Right ventricle myocardium superior (tissue), 1 donor: ENCODE results near the gene FCGR1A. TPM values are rescaled to one million over a fixed set of nuclear protein-coding genes. Genes with fewer than 3 reads are reported as not detected.
"Not testable (repeated sequence)": the region's sequence is repeated elsewhere in the genome, so short reads cannot be mapped to it uniquely, and the experiment has no call there.

Experiments used
- ATAC-seq: fragments of 200-7000 bp; cut with Tn5 transposase; one replicate; pipeline ENCODE4 v1.9.1; 2020; ENCODE audit warnings: mild to moderate bottlenecking; ENCODE audit not compliant: poor library complexity
- DNase-seq: peaks from one replicate; pipeline ENCODE4 v3.0.0-alpha.2; 2020
- intact Hi-C: fragments of 100-400 bp; cut with DNase I; formaldehyde crosslinking; loops from one replicate; pipeline ENCODE4 v1.11.2; 2022
- long read RNA-seq: library from polyadenylated mRNA; unstranded; transcript quantifications from one replicate; pipeline ENCODE4 v2.0.0, GENCODE V29; 2021
- total RNA-seq: library from RNA; stranded (reverse); fragmentation: NEBNext Ultra II Directional; extraction: Animal tissue kit (Norgen Biotek cat#: 25700); gene quantifications from one replicate; pipeline ENCODE4 v1.2.1, GENCODE V29; 2021
- donor health status: DM: no; HTN: yes; CAD: no; lungs with severe emphysema.

FCGR1A gene
- total RNA-seq = 0.46 TPM
- long read RNA-seq = 0 reads

DNA sequence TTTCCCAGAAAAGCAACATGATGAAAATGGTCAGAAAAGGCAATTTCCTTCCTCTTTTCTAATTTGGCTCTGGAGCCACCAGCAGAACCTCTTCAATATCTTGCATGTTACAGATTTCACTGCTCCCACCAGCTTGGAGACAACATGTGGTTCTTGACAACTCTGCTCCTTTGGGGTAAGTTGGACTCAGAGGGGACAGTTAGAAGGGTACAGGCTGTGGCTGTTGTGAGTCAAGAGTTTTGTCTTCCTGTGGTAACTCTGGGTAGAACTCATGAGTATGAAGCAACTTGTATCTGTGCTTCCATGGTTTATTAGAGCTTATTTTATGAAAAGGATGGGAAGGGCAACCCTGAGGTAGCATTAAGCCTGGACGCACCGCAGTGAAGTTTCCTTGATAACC lies at the start of gene FCGR1A:
Gene FCGR1A, plus strand, starts transcription at position 95 of the 400 bp plus-strand sequence. Its CDS starts 50 bp downstream, at position 145.
- DNase-seq, intact Hi-C loops, ATAC-seq: not testable (repeated sequence)

DNA sequence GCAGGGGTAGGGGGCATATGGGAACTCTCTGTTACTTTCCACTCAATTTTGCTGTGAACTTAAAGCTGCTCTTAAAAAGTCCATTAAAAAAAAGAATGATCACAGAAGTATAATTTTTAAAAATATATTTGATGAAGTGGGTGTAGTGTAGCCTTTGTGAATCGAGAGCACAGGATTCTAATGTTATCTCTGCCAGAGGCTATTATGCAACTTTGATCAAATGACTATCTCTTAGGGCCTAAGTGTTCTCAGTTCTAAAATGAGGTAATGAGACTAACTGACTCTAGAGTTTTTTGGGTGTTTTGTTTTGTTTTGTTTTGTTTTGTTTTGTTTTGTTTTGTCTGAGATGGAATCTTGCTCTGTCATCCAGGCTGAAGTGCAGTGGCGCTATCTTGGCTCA lies 49.7 kb upstream of the FCGR1A start:
- intact Hi-C loops, DNase-seq, ATAC-seq: not testable (repeated sequence)

DNA sequence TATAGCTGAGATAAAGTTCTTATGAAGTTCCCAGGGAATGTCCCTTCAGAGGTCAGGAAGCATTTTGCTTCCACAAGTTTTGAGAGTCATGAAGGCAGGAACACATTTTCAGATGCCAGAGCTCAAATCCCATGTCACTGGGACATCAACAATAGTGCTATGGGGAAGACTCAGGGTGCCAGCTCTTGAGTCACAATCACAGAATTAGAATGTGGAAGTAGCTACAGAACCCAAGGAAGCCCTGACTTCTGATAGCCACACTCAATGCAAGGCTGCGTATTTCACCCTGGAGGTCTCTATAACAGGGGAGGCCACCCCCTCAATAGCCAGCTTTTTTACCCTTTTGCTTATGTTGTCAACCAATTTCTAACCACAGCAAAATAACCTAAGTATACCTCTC lies 47.8 kb upstream of the FCGR1A start:
- intact Hi-C loops, DNase-seq: not testable (repeated sequence)
- peak; percentile 29 for ATAC-seq

DNA sequence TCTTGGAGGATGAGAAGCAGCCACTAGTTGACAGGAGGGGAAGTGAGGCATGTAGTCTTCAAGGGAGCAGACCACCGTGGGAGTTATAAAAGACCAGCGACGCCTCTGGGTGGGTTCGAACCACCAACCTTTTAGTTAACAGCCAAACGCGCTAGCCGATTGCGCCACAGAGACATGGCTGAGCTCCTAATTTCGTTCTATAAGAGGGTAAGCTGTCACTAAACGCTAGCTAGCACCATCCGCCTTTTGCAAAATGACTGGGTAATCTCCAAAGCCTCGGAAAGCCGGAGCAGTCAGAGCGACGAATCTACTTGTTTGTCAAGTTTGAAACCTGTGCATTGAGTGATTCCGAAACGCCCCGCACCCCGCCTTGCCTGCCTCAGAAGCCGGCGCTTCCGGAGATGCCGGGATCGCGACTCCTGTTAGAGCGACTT lies 42.3 kb upstream of the FCGR1A start:
- intact Hi-C loops, ATAC-seq: not testable (repeated sequence)
- peak; percentile 38 for DNase-seq

DNA sequence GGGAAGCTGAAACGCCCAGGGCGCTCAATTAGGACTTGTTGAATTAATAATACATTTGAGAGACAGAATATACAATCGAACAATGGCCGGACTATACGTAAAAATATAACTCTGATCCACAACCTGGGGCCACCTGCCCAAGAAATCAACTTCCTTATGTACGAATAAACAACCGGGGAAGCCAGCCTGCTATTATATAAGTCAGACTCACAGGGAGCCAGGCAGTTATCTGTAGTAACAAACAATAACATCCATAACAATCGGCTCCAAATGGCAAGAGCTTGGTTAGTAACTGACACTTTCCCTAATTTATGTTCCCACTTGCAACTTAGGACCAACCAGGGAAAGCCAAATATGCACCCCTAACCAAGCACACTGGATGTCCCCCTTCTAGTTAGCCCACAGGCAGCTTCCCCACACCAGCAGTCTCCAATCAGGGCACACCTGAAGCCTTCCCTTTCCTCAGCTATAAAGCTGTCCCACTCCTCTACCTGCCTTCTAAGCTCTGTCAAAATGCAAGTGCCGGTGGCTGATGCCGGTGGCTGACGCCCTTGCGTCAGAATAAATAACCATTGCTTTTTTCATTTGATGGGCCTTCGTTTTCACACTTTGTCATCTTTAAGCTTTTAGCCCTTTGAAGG lies 41.8 kb upstream of the FCGR1A start:
- DNase-seq, intact Hi-C loops, ATAC-seq: not testable (repeated sequence)

DNA sequence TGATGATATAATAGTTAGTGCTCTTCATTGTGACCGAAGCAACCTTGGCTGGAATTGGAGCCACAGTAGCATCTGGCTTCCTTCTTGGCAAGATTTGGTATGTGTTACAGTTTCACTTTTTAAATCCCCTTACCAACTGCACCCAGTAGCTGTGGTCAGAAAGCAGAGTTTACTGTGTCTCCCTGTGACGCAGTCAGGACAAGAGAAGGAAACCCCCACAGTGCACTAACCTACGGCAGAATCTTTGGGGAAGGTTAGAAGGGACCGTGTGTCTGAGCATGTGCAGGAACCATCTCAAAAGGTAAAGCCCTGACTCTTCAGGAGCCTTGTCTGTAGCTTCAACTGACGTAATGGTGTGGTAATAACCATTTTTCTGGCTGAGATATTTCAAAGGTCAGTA lies 40.6 kb upstream of the FCGR1A start:
- intact Hi-C loops, ATAC-seq, DNase-seq: not testable (repeated sequence)

DNA sequence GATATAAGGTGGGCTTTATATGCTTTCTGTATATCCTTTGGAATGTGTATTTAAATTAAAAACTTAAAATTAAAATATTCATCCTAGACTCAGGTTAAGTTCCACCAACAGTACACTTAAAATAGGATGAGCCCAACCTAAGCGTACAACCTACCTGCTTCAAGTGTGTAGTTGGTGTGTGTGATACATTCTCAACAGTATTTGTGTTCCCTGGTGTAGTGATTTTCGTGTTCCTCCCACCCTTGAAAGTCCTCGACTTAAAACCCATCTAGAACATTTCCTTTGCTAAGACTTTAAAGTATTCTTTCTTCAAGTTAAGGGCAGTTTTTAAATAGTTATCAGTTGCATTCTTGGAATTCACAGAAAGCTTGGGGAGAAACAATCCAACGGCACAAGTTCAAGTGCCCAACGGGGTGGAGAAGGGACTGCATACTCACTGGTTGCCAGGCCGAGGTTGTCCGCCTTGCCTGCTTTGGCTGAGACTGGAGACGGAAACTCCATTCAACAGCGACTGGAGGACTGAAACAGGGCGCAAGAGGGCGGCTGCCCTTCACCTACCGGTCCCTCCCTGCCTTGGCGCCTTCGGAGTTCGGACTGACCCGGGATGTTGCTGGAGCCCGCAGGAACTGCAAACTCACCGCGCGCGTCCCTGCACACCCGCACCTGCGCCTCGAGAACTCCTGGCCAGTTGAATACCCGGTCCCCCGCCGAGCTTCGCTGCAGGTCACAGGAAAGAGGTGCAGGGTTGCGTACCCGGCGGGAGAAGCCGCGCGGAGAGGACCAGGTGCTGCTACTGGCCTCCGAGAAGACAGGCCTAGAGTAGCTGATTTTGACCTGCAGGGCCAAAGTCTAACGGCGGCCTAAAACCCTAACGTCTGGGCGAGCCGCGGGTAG lies 35.8 kb upstream of the FCGR1A start:
- intact Hi-C loops = not testable (repeated sequence)
- DNase-seq (peak; percentile 45), ATAC-seq (peak; percentile 27)

DNA sequence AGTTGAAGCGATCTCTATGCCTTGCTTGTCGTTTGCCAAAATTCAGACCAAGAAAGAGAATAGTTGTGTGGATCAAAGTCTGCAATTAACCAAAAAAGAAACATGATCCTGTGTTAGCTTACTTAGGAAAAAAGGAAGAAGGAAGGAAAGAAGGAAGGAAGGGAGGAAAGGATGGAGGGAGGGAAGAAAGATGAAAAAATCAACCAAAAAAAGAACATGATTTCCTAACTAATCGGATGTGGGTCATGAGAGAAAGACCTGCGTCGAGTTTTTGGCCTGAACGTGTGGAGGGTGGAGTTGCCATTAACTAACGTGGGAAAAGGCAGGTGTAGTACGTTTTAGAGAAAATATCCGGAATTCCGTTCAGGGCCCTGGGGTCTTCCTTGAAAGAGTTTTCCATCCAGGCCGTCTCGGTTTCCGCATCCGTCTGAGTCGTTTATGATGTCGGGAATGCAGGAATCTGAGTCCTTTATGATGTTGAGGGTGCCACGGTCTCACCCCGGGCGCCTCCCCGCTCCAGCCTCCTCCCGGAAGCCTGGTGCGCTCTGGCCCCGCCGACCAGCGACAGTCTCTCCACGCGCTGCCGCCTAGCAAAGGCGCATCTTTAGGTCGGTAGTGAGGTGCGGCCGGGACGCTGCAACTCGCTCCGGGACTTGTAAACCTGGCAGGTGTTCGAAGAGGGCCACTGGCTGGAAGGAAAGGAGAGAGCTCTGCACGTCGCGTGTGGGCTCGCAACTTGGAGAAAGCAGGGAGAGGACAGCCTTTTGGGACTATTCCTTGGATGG lies 34.9 kb upstream of the FCGR1A start:
- ATAC-seq, intact Hi-C loops, DNase-seq: not testable (repeated sequence)

DNA sequence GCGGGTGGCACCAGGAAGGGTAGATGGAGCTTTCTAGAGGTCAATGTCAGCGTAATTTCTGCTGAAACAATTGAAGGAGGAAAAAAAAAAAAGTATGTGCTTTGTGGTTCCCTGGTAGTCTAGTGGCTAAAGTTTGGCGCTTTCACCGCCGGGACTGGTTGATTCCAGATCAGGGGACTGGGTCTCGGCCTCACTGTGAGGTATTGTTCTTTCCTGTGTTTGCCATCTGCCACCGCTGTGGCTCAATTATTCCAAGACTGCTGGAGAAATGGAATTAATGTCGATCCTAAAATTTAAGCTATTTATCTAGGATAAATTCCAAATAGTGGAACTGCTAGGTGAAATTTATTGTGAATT lies 34.4 kb upstream of the FCGR1A start:
- DNase-seq, ATAC-seq, intact Hi-C loops: not testable (repeated sequence)

DNA sequence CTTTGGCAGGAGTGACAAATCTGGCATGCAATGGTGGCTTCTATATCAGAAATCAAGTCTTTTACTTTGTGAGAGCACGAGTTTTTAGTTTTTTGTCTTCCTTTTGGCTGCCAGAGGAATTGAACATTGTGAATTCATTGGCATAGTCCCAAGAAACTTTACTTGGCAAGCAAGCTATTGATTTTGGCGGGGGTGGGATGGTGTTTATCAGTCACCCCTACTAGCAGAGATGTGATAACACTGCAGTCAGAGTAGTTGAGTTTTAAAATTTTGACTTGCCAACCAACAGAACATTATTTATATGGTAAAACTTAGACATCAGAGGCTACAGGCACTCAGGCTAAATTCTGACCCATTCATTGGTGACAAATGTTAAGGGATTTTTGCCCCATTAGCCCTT lies 31.9 kb upstream of the FCGR1A start:
- intact Hi-C loops, ATAC-seq, DNase-seq: not testable (repeated sequence)

DNA sequence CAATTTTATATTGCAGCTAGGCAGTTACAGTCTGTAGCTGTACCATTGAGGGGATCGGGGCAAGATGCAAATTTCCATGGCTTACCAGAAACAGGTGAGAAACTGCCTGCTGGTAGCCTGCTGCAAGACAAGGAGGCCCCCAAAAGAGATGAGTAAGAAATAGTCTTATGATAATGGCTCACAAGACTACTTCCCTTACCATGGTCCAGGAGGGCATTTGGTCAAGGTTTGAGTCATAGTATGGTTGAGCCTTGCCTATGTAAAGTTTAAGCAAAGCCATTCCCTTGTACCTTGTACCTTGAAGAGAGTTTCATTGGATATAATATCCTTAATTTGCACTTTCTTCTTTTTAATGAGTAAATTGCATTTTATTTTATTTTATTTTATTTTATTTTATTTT lies 30.3 kb upstream of the FCGR1A start:
- ATAC-seq, intact Hi-C loops, DNase-seq: not testable (repeated sequence)

DNA sequence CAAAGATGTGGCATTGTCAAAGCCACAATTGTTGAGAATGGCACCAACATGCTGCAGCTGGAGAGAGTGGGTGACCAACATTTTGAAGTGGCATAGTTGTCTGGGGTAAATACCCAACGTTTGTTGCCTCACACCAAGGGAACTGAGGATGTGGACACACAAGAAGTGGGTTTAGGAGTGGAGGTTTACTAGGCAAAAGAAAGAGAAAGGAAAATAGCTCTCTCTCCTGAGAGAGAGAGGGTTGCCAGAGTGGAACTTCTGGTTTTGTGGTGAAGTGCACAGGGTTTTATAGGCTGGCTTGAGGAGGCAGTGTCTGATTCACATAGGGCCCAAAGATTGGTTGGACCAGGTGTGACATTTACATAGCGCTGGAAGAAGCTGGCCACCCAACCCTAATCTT lies 29.0 kb upstream of the FCGR1A start:
- DNase-seq, intact Hi-C loops, ATAC-seq: not testable (repeated sequence)

DNA sequence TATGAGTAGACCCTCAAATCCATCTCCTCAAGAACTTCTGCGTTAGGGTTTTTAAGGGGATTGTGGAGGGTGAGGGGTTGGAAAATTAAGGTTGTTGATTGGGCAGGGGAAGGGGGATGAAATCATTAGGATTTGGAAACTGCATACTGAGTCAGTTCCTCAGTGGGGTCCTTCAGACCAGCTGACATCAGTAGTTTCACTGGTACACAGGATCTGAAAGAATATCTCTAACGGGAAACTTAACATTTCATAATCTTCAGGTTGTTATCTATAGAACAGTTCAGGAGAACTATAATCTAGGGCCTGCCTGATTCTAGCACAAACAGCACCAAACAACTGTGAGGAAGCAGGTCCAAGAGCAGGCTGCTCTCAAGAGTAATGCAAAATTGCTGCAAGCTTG lies 27.2 kb upstream of the FCGR1A start:
- intact Hi-C loops, ATAC-seq, DNase-seq: not testable (repeated sequence)

DNA sequence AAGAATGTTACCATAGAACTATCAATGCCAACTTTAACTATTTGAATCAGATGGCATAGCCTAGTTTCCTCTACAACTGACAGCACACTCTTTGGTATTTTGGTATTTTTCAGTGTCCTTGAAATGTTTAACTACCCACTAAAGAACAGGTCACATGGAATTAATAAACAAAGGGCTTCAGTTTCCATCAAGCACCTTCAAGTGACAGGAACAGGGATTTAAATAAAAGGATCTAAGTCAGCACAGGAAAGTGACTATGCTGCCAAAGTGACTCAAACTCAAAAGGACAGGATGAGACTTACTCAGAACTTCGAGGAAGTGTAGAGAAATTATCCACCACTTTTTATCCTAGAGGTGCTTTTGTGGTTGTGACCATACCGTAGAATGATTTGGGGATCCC lies 20.2 kb upstream of the FCGR1A start:
- DNase-seq, intact Hi-C loops, ATAC-seq: not testable (repeated sequence)

DNA sequence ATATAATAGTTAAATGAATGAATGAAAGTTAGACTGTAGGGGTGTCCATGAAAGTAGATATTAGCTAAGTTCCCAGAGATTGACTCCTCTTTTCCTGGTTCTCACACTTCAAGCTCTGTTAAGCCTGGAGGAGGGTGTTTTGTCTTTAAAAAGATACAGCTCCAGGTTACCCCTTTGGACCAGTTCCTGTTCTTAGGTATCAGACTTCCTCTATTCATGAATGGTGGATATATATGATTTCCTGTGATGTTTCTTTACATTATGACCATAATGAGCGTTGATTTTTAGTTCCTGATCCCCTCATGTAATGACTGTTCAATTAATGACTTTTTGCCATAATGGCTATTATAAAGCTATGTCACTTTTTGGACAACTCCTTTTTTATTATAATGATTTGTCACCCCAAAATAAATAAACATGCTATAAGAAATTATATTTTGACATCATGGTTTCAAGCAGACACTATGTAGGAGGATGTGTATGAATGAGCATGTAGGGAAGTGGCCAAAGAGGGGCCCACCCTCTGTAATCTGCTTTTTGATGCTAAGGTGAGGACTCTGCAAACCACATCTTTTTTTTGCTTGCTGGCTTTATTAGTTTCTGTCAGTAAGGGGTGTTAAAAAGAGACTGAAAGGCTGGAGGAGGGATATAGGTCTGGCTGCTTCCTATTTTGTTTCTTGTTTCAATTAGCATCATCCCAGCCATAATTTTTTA lies 18.2 kb upstream of the FCGR1A start:
- intact Hi-C loops, DNase-seq, ATAC-seq: not testable (repeated sequence)

DNA sequence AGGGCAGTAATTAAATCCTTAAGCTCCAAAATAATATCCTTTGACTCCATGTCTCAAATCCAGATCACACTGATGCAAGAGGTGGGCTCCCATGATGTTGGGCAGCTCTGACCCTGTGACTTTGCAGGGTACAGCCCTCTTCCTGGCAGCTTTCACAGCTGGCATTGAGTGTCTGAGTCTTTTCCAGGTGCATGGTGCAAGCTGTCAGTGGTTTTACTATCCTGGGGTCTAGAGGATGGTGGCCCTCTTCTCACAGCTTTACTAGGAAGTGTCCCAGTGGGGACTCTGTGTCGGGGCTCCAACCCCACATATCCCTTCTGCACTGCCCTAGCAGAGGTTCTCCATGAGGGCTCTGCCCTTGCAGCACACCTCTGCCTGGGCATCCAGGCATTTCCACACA lies 16.3 kb upstream of the FCGR1A start:
- DNase-seq, intact Hi-C loops, ATAC-seq: not testable (repeated sequence)

DNA sequence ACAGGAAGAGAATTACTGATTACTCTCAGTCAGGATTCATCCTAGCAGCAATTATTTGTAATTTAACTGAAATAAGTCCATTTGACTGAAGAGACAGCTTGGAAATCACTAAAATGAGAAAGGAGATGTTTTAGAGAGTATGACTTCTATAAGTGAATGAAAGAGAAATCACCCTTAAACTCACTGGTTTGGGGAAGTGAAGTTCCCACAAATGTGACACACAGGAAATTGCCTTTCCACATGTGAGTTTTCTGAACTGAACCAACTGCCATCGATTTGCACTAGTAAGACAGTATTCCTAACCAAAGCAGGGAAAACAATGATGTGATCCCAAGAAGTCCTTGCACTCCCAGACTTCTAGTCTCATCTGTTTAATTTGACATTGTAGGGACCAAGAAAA lies 13.3 kb upstream of the FCGR1A start:
- DNase-seq, intact Hi-C loops, ATAC-seq: not testable (repeated sequence)

DNA sequence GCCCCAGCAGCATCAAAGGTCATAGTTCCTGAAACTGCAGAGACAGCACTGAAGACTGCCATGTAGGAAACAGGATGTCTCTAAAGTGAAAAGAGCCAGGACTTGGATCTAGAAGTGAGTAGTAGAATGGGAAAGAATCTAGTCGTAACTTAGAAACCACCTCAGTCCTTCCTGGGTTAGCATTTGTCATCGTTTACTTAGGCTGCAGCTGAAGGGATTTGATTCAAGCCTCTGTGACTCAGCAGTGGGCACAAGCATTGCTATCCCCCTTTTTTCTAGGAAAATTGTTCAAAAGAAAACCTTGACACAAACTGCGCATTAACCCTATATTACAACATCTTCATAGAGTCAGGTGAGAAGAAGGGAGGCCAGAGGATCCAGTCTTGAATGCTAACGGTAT lies 11.8 kb upstream of the FCGR1A start:
- DNase-seq, ATAC-seq, intact Hi-C loops: not testable (repeated sequence)
